Ascending aorta (tissue), 2 donors: ENCODE data around the gene CDKL1. TPM values are rescaled to one million over a fixed set of nuclear protein-coding genes. Genes with fewer than 3 reads are reported as not detected.

Source experiments
- DNase-seq, 2 donors: peaks; one replicate each; pipeline ENCODE4 v3.0.0-alpha.2; 2019; ENCODE audit warnings: low spot score in 2 of 2
- H3K27ac ChIP-seq, 2 donors: fragments of 200-600 bp; sonication (generic); one replicate each; pipeline ENCODE4 v1.5.1; 2016 to 2017; ENCODE audit warnings: mild to moderate bottlenecking in 1 of 2
- H3K27me3 ChIP-seq: fragments of 200-600 bp; sonication (generic); one replicate; pipeline ENCODE4 v1.5.1; 2017
- H3K36me3 ChIP-seq, 2 donors: fragments of 200-600 bp; sonication (generic); one replicate each; pipeline ENCODE4 v1.5.1; 2016
- H3K4me1 ChIP-seq, 2 donors: fragments of 200-600 bp; sonication (generic); one replicate each; pipeline ENCODE4 v1.5.1; 2016 to 2017; ENCODE audit warnings: mild to moderate bottlenecking in 1 of 2
- H3K4me3 ChIP-seq, 2 donors: fragments of 200-600 bp; sonication (generic); one replicate each; pipeline ENCODE4 v1.5.1; 2016 to 2017; ENCODE audit warnings: mild to moderate bottlenecking in 1 of 2
- H3K9me3 ChIP-seq, 2 donors: fragments of 200-600 bp; sonication (generic); one replicate each; pipeline ENCODE4 v1.5.1; 2016
- intact Hi-C: fragments of 100-400 bp; cut with DNase I; formaldehyde crosslinking; loops from one replicate; pipeline ENCODE4 v1.15.1; 2023
- total RNA-seq: library from RNA; depleted of rRNA; stranded (reverse); fragments of >200 nt; gene quantifications from one replicate; pipeline ENCODE4 v1.1.0, GENCODE V29; 2016
- TF ChIP-seq, protein P1 (sequence below), 3 experiments: fragments of 200-600 bp in 2 of 3; fragments of 450-650 bp in 1 of 3; sonication (generic) in 2 of 3; IDR thresholded peaks; one replicate each; pipeline ENCODE4 v1.5.1; 2016 to 2019; ENCODE audit warnings: antibody characterized with exemption in 3 of 3, mild to moderate bottlenecking in 1 of 3, moderate library complexity in 1 of 3

Gene CDKL1
- total RNA-seq, 1 donor from 2014 or later = 0.85 TPM

DNA sequence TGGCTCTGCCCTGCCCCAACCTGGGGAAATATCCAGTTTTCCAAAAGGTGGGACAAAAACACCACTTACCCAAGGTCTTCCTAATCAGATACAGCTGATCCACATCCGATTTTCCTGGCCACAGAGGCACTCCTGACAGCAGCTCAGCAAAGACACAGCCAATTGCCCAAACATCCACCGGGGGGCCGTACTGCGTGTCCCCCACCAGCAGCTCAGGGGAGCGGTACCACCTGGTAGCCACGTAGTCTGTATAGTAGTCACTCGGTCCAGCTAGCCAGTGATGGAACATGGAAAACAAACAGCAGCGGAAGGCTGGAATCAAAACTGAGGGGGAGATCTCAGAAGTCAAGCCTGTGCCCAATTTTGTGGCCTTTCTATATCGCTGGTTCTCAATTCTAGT, 55.7 kb downstream of the CDKL1 start:
- no peaks in the 10 kb centered on the region for H3K27me3 ChIP-seq
- TF ChIP-seq, protein P1, sequence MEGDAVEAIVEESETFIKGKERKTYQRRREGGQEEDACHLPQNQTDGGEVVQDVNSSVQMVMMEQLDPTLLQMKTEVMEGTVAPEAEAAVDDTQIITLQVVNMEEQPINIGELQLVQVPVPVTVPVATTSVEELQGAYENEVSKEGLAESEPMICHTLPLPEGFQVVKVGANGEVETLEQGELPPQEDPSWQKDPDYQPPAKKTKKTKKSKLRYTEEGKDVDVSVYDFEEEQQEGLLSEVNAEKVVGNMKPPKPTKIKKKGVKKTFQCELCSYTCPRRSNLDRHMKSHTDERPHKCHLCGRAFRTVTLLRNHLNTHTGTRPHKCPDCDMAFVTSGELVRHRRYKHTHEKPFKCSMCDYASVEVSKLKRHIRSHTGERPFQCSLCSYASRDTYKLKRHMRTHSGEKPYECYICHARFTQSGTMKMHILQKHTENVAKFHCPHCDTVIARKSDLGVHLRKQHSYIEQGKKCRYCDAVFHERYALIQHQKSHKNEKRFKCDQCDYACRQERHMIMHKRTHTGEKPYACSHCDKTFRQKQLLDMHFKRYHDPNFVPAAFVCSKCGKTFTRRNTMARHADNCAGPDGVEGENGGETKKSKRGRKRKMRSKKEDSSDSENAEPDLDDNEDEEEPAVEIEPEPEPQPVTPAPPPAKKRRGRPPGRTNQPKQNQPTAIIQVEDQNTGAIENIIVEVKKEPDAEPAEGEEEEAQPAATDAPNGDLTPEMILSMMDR (IDR thresholded peaks at IDR 0.05) = no peak
- no peaks in the 10 kb centered on the region for H3K36me3 ChIP-seq
- DNase-seq = no peak
- peaks cover 0 to 3% of the 10 kb centered on the region in 2 donors for H3K4me1 ChIP-seq
- H3K4me3 ChIP-seq = no peak overlapping the region
- H3K27ac ChIP-seq = no peak overlapping the region
- no peaks in the 10 kb centered on the region for H3K9me3 ChIP-seq
- intact Hi-C loops = no loop called here

DNA sequence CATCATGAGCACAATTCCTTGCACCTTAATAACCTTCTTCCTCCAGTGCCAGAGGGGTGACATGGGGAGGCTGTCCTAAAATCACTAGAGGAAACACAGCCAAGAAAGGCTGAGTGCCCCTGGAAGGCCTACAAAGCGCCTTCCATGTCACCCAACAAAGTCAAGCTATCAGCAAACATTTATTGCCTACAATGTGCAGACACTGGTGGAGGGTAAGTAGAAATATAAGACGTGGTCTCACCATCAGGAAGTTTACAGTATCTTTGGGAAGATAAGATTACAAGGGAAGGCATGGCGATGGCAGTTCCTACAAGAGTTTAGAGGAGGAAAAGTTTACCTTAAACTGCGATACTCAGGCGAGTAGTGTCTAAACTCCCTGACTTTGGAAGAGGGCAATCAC, 56.6 kb downstream of the CDKL1 start:
- intact Hi-C loops = no loop called here
- no peak for DNase-seq
- Histone ChIP-seq H3K4me3 (no peak overlapping the region), H3K27ac (no peak overlapping the region), H3K9me3 (no peaks in the 10 kb centered on the region), H3K36me3 (no peaks in the 10 kb centered on the region), H3K27me3 (no peaks in the 10 kb centered on the region), H3K4me1 (peaks cover 0 to 3% of the 10 kb centered on the region in 2 donors)
- TF ChIP-seq, protein P1 (IDR thresholded peaks at IDR 0.05) = no peak

DNA sequence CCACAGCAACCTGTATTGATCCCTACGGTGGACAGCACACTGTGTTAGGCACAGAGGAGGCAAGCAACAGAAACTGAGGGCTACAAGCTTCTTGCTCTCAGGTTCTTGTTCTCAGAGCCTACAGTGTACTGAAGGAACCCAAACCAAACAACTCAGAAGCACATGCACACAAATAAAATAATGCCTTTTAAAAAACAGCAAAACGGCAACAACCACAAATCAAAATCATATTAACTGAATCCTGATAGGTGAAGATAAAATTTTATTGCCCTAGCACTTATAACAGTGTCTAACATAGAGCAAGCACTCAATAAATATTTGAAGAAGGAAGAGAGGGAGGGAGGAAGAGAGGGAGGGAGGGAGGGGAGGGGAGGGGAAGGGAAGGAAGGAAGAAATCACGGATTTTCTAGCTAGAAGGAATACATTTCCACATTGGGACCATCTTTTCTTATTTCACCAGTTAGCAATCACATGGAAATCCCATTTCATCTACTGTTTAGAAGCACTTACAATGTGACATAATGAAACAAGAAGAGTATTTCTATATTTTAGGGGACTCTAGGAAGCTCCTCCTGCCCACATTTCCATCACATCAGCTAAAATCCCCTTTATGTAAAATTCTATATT, 57.4 kb downstream of the CDKL1 start:
- no peak overlapping the region for H3K27ac ChIP-seq
- no peak for DNase-seq
- H3K27me3 ChIP-seq = no peaks in the 10 kb centered on the region
- intact Hi-C loops = no loop called here
- peaks cover 0 to 3% of the 10 kb centered on the region in 2 donors for H3K4me1 ChIP-seq
- H3K36me3 ChIP-seq = no peaks in the 10 kb centered on the region
- H3K9me3 ChIP-seq = no peaks in the 10 kb centered on the region
- no peak overlapping the region for H3K4me3 ChIP-seq
- TF ChIP-seq, protein P1 (IDR thresholded peaks at IDR 0.05) = no peak

GRCh38 chr14:50338587-50338986, 58.1 kb downstream of the CDKL1 start:
- peaks cover 0 to 3% of the 10 kb centered on the region in 2 donors for H3K4me1 ChIP-seq
- no peak overlapping the region for H3K4me3 ChIP-seq
- DNase-seq = no peak
- intact Hi-C loops = no loop called here
- H3K36me3 ChIP-seq = no peaks in the 10 kb centered on the region
- H3K27me3 ChIP-seq = no peaks in the 10 kb centered on the region
- TF ChIP-seq, protein P1 (IDR thresholded peaks at IDR 0.05) = no peak
- no peak overlapping the region for H3K27ac ChIP-seq
- no peaks in the 10 kb centered on the region for H3K9me3 ChIP-seq

- H3K4me1 ChIP-seq = peaks cover 0 to 3% of the 10 kb centered on the region in 2 donors
- H3K36me3 ChIP-seq = no peaks in the 10 kb centered on the region
- no peaks in the 10 kb centered on the region for H3K9me3 ChIP-seq
- DNase-seq = no peak
- H3K27me3 ChIP-seq = no peaks in the 10 kb centered on the region
- intact Hi-C loops = no loop called here
- peak overlapping the region in 1 of 2 donors; percentile 23 for H3K27ac ChIP-seq
- TF ChIP-seq, protein P1 (IDR thresholded peaks at IDR 0.05) = no peak
- no peak overlapping the region for H3K4me3 ChIP-seq
These were observed 60.5 kb downstream of the CDKL1 start for GRCh38 chr14:50335989-50336824.
